DOHH2 (cell line): ENCODE results near the gene DLGAP1.

Experiments used
- H3F3A ChIP-seq: fragments of 200-600 bp; sonication (generic), shearing (Covaris generic); 2 replicates; pipeline ENCODE4 v1.6.0; 2016; ENCODE audit warnings: antibody characterized with exemption, mild to moderate bottlenecking; ENCODE audit not compliant: control insufficient read depth, insufficient read depth
- H3K27ac ChIP-seq: fragments of 200-600 bp; sonication (generic); 2 replicates; pipeline ENCODE4 v1.5.1; 2014; ENCODE audit warnings: low read depth, mild to moderate bottlenecking, low read length, moderate library complexity
- H3K27me3 ChIP-seq: fragments of 200-600 bp; sonication (generic); 2 replicates; pipeline ENCODE4 v1.6.1; 2014; ENCODE audit warnings: mild to moderate bottlenecking, low read length, mixed read lengths; ENCODE audit not compliant: control insufficient read depth
- H3K36me3 ChIP-seq: fragments of 200-600 bp; sonication (generic); 2 replicates; pipeline ENCODE4 v1.6.1; 2014; ENCODE audit warnings: mild to moderate bottlenecking, low read length, moderate library complexity, mixed read lengths; ENCODE audit not compliant: control insufficient read depth
- H3K4me1 ChIP-seq: fragments of 200-600 bp; sonication (generic); 2 replicates; pipeline ENCODE4 v1.6.1; 2014; ENCODE audit warnings: mild to moderate bottlenecking, low read length, mixed read lengths; ENCODE audit not compliant: control insufficient read depth
- H3K4me2 ChIP-seq: fragments of 200-600 bp; sonication (generic); 2 replicates; pipeline ENCODE4 v1.6.0; 2014; ENCODE audit warnings: mild to moderate bottlenecking, low read length, moderate library complexity
- H3K4me3 ChIP-seq: fragments of 200-600 bp; sonication (generic); 2 replicates; pipeline ENCODE4 v1.5.1; 2014; ENCODE audit warnings: mild to moderate bottlenecking, low read length, mixed read lengths
- H3K79me2 ChIP-seq: fragments of 200-600 bp; sonication (generic); 2 replicates; pipeline ENCODE4 v1.6.1; 2014; ENCODE audit warnings: mild to moderate bottlenecking, low read length, mixed read lengths; ENCODE audit not compliant: control insufficient read depth
- H3K9me2 ChIP-seq: fragments of 200-600 bp; sonication (generic); replicated peaks from 2 replicates; pipeline ENCODE4 v1.6.1; 2014; ENCODE audit warnings: mild to moderate bottlenecking, low read length, mixed read lengths; ENCODE audit not compliant: control insufficient read depth
- H3K9me3 ChIP-seq: fragments of 200-600 bp; sonication (generic); 2 replicates; pipeline ENCODE4 v1.6.1; 2014; ENCODE audit warnings: antibody characterized with exemption, low read length, mixed read lengths; ENCODE audit not compliant: control insufficient read depth, insufficient read depth
- H4K20me1 ChIP-seq: fragments of 200-600 bp; sonication (generic); 2 replicates; pipeline ENCODE4 v1.6.0; 2014; ENCODE audit warnings: low read depth, mild to moderate bottlenecking, antibody characterized with exemption, low read length, moderate library complexity; ENCODE audit not compliant: control insufficient read depth, insufficient read depth
- EZH2phosphoT487 ChIP-seq: fragments of 200-600 bp; sonication (generic); IDR thresholded peaks from 2 replicates; pipeline ENCODE4 v1.6.1; 2017; ENCODE audit warnings: borderline replicate concordance, mild to moderate bottlenecking, antibody characterized with exemption, low read length, moderate library complexity, mixed read lengths
- TF ChIP-seq, protein P1 (sequence below): fragments of 200-600 bp; sonication (generic); IDR thresholded peaks from one replicate; pipeline ENCODE4 v1.5.1; 2014; ENCODE audit warnings: antibody characterized with exemption, mild to moderate bottlenecking, low read depth, low read length; ENCODE audit not compliant: poor library complexity, severe bottlenecking

Gene DLGAP1

DNA sequence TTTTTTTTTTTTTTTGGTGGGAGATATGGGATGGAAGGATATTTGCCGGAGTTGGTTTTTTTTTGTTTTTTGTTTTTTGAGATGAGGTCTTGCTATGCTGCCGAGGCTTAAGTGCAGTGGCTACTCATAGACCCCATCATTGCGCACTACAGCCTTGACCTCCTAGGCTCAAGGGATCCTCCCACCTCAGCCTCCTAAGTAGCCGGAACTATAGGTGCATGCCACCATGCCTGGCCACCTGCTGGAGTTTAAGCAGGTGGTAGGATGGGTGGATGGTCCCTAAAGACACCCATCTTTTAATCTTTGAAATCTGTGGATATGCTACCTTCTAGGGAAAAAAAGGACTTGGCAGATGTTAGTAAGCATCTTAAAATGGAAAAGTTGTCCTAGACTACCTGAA, 835.4 kb downstream of the DLGAP1 start:
- Histone ChIP-seq H3K4me1 (peaks cover 3% of the 10 kb centered on the region; the same call in 1 of the 2 replicates), H4K20me1 (no peaks in the 10 kb centered on the region), H3K4me2 (no peak overlapping the region), H3K27ac (no peak overlapping the region), H3K9me3 (no peaks in the 10 kb centered on the region), H3K79me2 (no peaks in the 10 kb centered on the region), H3K9me2 (no peaks in the 10 kb centered on the region), H3K4me3 (no peak overlapping the region), H3K27me3 (no peaks in the 10 kb centered on the region; the same call in 1 of the 2 replicates), H3K36me3 (no peaks in the 10 kb centered on the region), H3F3A (no peaks in the 10 kb centered on the region)
- TF ChIP-seq EZH2phosphoT487: no peak
- TF ChIP-seq, protein P1, sequence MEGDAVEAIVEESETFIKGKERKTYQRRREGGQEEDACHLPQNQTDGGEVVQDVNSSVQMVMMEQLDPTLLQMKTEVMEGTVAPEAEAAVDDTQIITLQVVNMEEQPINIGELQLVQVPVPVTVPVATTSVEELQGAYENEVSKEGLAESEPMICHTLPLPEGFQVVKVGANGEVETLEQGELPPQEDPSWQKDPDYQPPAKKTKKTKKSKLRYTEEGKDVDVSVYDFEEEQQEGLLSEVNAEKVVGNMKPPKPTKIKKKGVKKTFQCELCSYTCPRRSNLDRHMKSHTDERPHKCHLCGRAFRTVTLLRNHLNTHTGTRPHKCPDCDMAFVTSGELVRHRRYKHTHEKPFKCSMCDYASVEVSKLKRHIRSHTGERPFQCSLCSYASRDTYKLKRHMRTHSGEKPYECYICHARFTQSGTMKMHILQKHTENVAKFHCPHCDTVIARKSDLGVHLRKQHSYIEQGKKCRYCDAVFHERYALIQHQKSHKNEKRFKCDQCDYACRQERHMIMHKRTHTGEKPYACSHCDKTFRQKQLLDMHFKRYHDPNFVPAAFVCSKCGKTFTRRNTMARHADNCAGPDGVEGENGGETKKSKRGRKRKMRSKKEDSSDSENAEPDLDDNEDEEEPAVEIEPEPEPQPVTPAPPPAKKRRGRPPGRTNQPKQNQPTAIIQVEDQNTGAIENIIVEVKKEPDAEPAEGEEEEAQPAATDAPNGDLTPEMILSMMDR: no peak

DNA sequence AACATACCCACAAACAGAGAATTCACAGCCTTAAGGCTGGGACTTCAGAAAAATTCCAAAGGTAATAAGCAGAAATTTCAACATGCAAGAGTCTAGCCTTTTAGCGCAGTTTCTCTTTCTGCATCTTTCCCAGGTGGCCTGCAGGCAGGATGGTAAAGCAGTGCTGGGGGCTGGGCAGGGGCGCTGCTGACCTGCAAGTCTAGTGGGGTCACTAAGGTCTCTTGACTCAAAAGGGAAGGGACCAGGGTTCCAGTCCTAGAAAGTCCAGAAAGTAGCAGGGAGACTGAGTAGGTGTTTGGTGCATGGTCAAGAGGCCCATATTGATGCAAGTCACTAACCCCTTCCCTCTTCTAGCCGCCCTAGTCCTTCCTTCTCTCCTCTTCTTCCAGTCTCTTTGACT, 835.9 kb downstream of the DLGAP1 start:
- Histone ChIP-seq H3K4me1 (peaks cover 3% of the 10 kb centered on the region; the same call in 1 of the 2 replicates), H3K79me2 (no peaks in the 10 kb centered on the region)

DNA sequence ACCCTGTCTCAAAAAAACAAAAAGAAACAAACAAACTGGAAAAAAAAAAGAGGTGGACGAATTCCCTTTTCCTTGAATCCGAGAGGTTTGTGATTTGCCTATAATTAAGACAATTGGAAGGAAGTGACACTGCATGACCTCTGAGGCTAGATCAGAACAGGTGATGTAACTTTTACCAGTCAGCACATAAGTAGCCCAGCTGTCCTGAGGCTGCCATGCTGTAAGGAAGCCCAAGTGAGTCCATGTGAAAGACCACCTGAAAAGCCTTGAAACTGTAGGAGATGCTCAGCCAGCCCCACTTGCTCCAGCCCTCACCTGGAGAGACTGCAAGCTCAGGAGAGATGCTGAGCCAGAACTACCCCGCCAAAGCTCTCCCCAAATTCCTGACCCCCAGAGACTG, 838.4 kb downstream of the DLGAP1 start:
- H3F3A ChIP-seq: no peaks in the 10 kb centered on the region
- H3K9me2 ChIP-seq: no peaks in the 10 kb centered on the region
- H3K4me1 ChIP-seq: peaks cover 2% of the 10 kb centered on the region; the same call in 1 of the 2 replicates
- H4K20me1 ChIP-seq: no peaks in the 10 kb centered on the region
- no peak overlapping the region for H3K4me3 ChIP-seq
- TF ChIP-seq EZH2phosphoT487: no peak
- TF ChIP-seq, protein P1: no peak
- H3K36me3 ChIP-seq: no peaks in the 10 kb centered on the region
- no peaks in the 10 kb centered on the region for H3K27me3 ChIP-seq
- no peaks in the 10 kb centered on the region for H3K9me3 ChIP-seq
- H3K27ac ChIP-seq: no peak overlapping the region
- no peak overlapping the region for H3K4me2 ChIP-seq
- H3K79me2 ChIP-seq: no peaks in the 10 kb centered on the region

More for the DNA sequence above, 835.9 kb downstream of the DLGAP1 start:
- no peak overlapping the region for H3K4me3 ChIP-seq
- no peak overlapping the region for H3K4me2 ChIP-seq
- H3F3A ChIP-seq: no peaks in the 10 kb centered on the region
- no peak for TF ChIP-seq EZH2phosphoT487
- TF ChIP-seq, protein P1: no peak
- H3K36me3 ChIP-seq: no peaks in the 10 kb centered on the region
- H3K9me2 ChIP-seq: no peaks in the 10 kb centered on the region
- no peaks in the 10 kb centered on the region for H3K27me3 ChIP-seq
- H3K9me3 ChIP-seq: no peaks in the 10 kb centered on the region
- H3K27ac ChIP-seq: no peak overlapping the region
- no peaks in the 10 kb centered on the region for H4K20me1 ChIP-seq

DNA sequence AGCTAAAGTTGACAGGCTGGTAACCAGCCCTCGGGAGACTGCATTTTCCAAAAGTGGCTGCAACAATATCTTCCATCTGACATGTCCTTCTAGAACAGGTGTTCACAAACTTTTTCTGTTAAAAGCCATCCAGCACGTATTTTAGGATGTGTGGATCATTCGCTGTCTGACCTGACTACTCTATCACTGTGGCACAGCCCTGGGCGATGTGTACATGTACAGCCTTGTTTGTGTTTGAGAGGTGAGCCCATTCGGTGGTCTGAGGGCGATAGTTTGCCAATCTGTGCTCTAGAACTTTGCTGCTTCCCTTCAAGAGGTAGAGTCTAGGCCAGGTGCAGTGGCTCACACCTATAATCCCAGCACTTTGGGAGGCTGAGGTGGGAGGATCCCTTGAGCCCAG, 839.0 kb downstream of the DLGAP1 start:
- Histone ChIP-seq H3K27ac (no peak overlapping the region), H3K4me1 (no peaks in the 10 kb centered on the region), H3K4me3 (no peak overlapping the region), H3K9me3 (no peaks in the 10 kb centered on the region), H3F3A (no peaks in the 10 kb centered on the region), H3K36me3 (no peaks in the 10 kb centered on the region), H4K20me1 (no peaks in the 10 kb centered on the region), H3K27me3 (no peaks in the 10 kb centered on the region), H3K4me2 (no peak overlapping the region), H3K79me2 (no peaks in the 10 kb centered on the region), H3K9me2 (no peaks in the 10 kb centered on the region)
- TF ChIP-seq EZH2phosphoT487: no peak
- TF ChIP-seq, protein P1: no peak
